Peyer's patch (tissue), 4 donors: ENCODE data around the gene RECK. TPM values are rescaled to one million over a fixed set of nuclear protein-coding genes. Genes with fewer than 3 reads are reported as not detected.

ENCODE experiments used
- DNase-seq, 3 donors: peaks; one replicate each; pipeline ENCODE4 v3.0.0-alpha.2; 2017 to 2019
- H3K27ac ChIP-seq, 4 donors: fragments of 200-600 bp; sonication (generic); one replicate each; pipeline ENCODE4 v1.5.1; 2016 to 2019
- H3K27me3 ChIP-seq, 2 donors: fragments of 200-600 bp; sonication (generic); one replicate each; pipeline ENCODE4 v1.5.1; 2019
- H3K36me3 ChIP-seq, 3 donors: fragments of 200-600 bp; sonication (generic); one replicate each; pipeline ENCODE4 v1.5.1; 2016 to 2019
- H3K4me1 ChIP-seq, 4 donors: fragments of 200-600 bp; sonication (generic); one replicate each; pipeline ENCODE4 v1.5.1; 2016 to 2019
- H3K4me3 ChIP-seq, 4 donors: fragments of 200-600 bp; sonication (generic); 1 replicate in 3 of 4; 2 replicates in 1 of 4; pipeline ENCODE4 v1.5.1; 2016 to 2019; ENCODE audit warnings: mild to moderate bottlenecking in 1 of 4
- H3K9me3 ChIP-seq, 4 donors: fragments of 200-600 bp; sonication (generic); one replicate each; pipeline ENCODE4 v1.5.1; 2016 to 2019; ENCODE audit warnings: mild to moderate bottlenecking in 1 of 4
- CTCF ChIP-seq, 6 experiments: fragments of 450-650 bp in 4 of 6; fragments of 200-600 bp in 2 of 6; sonication (generic) in 1 of 6; IDR thresholded peaks; one replicate each; pipeline ENCODE4 v1.5.1; 2017 to 2019; ENCODE audit warnings: antibody characterized with exemption in 6 of 6, mild to moderate bottlenecking in 3 of 6, moderate library complexity in 1 of 6
- POLR2A ChIP-seq, 2 donors: fragments of 450-650 bp; IDR thresholded peaks; one replicate each; pipeline ENCODE4 v1.5.1; 2017; ENCODE audit warnings: antibody characterized with exemption in 2 of 2, mild to moderate bottlenecking in 2 of 2, moderate library complexity in 2 of 2
- total RNA-seq, 4 donors: library from RNA; depleted of rRNA; stranded (reverse); fragments of >200 nt; gene quantifications; one replicate each; pipeline ENCODE4 v1.1.0, GENCODE V29; 2016

RECK gene
- total RNA-seq, 4 donors from 2014 or later: 1.9 to 8.3 (median 5.9) TPM

DNA sequence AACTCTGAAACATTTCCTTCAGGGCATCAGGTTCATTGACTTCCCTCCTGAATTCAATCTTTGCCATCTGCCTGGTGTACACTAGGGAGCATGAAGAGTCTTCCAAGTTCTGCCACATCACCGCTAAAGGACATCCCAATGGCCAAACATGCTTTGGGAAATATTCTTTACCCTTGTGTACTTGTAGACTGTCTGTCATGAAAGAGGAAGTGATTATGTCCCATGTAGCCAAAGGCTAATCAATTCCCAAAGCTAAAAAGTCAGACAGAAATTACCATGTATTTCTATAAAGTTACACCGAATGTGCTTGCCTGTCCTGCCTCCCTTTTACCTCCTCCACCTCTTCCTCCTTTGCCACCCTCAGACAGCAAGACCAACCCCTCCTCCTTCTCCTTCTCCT is 28.9 kb upstream of the RECK start:
- H3K27ac ChIP-seq: peak overlapping the region in 1 of 4 donors; percentile 49
- H3K36me3 ChIP-seq: no peaks in the 10 kb centered on the region
- no peak overlapping the region for H3K4me3 ChIP-seq
- peaks cover 0 to 10% (median 0%) of the 10 kb centered on the region in 4 donors for H3K4me1 ChIP-seq
- H3K27me3 ChIP-seq: no peaks in the 10 kb centered on the region
- TF ChIP-seq CTCF (IDR thresholded peaks at IDR 0.05) (no peak), POLR2A (IDR thresholded peaks at IDR 0.05) (no peak)
- no peak for DNase-seq
- no peaks in the 10 kb centered on the region for H3K9me3 ChIP-seq

- Histone ChIP-seq H3K9me3 (no peaks in the 10 kb centered on the region), H3K27me3 (no peaks in the 10 kb centered on the region), H3K4me3 (peak overlapping the region in 1 of 4 donors; percentile 20), H3K4me1 (peaks cover 0 to 10% (median 0%) of the 10 kb centered on the region in 4 donors), H3K36me3 (no peaks in the 10 kb centered on the region), H3K27ac (no peak overlapping the region)
- TF ChIP-seq CTCF (IDR thresholded peaks at IDR 0.05) (peak in 5 of 6 experiments; percentile 76 to 99 (median 98)), POLR2A (IDR thresholded peaks at IDR 0.05) (no peak)
- DNase-seq: peak; percentile 28 to 85 (median 60)
Observed at GRCh38 chr9:36008774-36009300, 27.9 kb upstream of the RECK start.

- no peak for TF ChIP-seq POLR2A (IDR thresholded peaks at IDR 0.05)
- no peak for TF ChIP-seq CTCF (IDR thresholded peaks at IDR 0.05)
- DNase-seq: no peak
- no peaks in the 10 kb centered on the region for H3K9me3 ChIP-seq
- no peaks in the 10 kb centered on the region for H3K36me3 ChIP-seq
- no peak overlapping the region for H3K4me3 ChIP-seq
- H3K27ac ChIP-seq: no peak overlapping the region
- no peaks in the 10 kb centered on the region for H3K27me3 ChIP-seq
- peaks cover 0 to 10% (median 0%) of the 10 kb centered on the region in 4 donors for H3K4me1 ChIP-seq
Observed at GRCh38 chr9:36011379-36011778, 25.3 kb upstream of the RECK start.

- Histone ChIP-seq H3K4me3 (no peak overlapping the region), H3K27me3 (no peaks in the 10 kb centered on the region), H3K4me1 (no peaks in the 10 kb centered on the region), H3K27ac (no peak overlapping the region), H3K9me3 (no peaks in the 10 kb centered on the region), H3K36me3 (no peaks in the 10 kb centered on the region)
- DNase-seq: no peak
- no peak for TF ChIP-seq POLR2A (IDR thresholded peaks at IDR 0.05)
Observed at GRCh38 chr9:36017278-36017677, 19.4 kb upstream of the RECK start.

DNA sequence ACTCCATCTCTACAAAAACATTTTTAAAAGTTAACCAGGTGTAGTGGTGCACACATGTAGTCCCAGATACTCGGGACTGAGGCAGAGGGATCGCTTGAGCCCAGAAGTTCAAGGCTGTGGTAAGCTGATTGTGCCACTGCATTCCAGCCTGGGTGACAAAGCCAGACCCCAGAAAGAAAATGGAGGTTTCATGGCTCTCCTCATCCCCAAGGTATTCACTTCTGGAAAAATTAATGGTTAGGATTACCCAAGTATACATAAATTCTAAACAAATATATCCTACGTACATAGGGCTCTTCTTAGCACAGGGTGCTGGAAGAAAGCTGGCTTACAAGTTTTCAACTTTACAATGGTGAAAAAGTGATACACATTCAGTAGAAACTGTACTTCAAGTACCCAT is 18.6 kb upstream of the RECK start:
- Histone ChIP-seq H3K27ac (no peak overlapping the region), H3K4me1 (no peaks in the 10 kb centered on the region), H3K27me3 (no peaks in the 10 kb centered on the region), H3K4me3 (no peak overlapping the region), H3K9me3 (no peaks in the 10 kb centered on the region), H3K36me3 (no peaks in the 10 kb centered on the region)
- DNase-seq: no peak
- TF ChIP-seq POLR2A (IDR thresholded peaks at IDR 0.05) (no peak), CTCF (IDR thresholded peaks at IDR 0.05) (no peak)

GRCh38 chr9:36018891-36019720 is 17.6 kb upstream of the RECK start:
- Histone ChIP-seq H3K4me1 (no peaks in the 10 kb centered on the region), H3K27ac (no peak overlapping the region)
- no peak for TF ChIP-seq POLR2A (IDR thresholded peaks at IDR 0.05)
- TF ChIP-seq CTCF (IDR thresholded peaks at IDR 0.05): no peak

More at GRCh38 chr9:36018891-36019720, 17.6 kb upstream of the RECK start:
- DNase-seq: no peak
- Histone ChIP-seq H3K4me3 (no peak overlapping the region), H3K9me3 (no peaks in the 10 kb centered on the region), H3K36me3 (no peaks in the 10 kb centered on the region), H3K27me3 (no peaks in the 10 kb centered on the region)
